Activated CD4-positive, alpha-beta T cell treated with anti-CD3 and anti-CD28 coated beads for 48 hours (primary cell): ENCODE results near the gene VAV2.
"Not testable (repeated sequence)": the region's sequence is repeated elsewhere in the genome, so short reads cannot be mapped to it uniquely, and the experiment has no call there.

ENCODE experiments used
- DNase-seq: peaks from one replicate; pipeline ENCODE4 v3.0.0-alpha.2; 2020

VAV2 gene

DNA sequence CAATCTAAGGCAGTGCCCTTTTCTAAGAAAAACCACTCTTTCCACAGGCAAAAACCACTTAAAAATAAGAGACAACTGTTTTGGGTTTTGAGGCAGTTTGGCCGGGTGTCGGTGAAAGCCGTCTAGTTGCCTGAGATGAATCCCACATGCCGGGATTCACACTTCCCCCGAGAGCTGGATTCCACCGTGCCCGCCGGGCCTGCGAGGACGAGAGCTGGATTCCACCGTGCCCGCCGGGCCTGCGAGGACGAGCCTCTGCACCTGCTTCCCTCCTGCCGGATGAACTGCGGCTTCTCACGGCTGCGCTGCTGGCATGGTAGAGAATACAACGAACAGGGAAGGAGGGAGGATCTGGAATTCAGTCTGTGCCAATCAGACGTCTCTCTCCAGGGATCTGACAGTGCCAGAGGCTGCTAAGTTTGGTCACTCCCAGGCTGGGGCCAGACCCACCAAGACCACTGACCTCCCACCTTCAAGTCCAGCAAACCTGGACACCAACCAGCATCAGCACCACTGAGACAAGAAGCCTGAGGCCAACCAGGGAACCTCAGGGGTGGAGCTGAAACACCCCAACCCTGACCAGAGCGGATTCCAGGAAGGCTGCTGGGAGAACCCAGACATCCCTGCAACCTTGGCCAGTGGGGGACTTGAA, 23.0 kb downstream of the VAV2 start:
- DNase-seq = no peak

DNA sequence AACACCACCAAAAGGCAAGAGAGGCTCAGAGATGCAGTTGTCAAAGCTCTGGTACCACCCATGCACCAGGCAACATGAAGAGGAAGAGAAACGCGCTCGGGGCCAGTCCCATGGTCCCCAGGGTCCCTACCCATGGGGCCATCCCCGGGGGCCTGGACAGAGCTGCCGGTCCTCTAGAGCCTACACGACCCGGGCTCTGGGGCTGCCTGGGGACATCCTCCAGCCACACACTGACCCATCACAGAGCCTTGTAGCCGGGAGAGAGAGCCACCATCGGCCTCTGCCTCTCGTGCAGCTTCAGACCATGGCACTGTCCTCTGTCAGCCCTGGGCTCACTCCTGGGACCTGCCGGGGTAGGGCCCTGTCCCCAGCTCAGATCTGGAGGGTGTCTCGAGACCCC, 23.7 kb downstream of the VAV2 start:
- no peak for DNase-seq

DNA sequence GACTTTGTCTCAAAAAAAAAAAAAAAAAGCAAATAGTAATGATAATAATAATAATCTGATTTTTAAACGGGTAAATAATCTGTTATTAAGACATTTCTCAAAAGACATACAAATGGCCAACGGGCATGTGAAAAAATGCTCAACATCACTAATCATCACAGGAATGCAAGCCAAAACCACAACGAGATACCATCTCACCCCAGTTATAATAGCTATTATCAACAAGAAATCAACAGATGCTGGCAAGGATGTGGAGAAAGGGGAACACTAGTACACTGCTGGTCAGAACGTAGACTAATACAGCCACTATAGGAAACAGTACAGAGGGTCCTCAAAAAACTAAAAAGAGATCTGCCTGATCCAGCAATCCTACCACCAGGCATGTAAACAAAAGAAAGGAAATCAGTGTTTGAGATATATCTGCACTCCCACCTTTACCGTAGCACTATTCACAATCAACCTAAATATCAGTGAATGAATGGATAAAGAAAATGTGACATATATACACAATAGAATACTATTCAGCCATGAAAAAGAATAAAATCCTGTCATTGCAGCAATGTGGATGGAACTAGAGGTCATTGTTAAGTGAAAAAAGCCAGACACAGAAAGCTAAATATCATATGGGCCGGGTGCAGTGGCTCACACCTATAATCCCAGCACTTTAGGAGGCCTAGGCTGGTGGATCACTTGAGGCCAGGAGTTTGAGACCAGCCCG, 24.9 kb downstream of the VAV2 start:
- no peak for DNase-seq

DNA sequence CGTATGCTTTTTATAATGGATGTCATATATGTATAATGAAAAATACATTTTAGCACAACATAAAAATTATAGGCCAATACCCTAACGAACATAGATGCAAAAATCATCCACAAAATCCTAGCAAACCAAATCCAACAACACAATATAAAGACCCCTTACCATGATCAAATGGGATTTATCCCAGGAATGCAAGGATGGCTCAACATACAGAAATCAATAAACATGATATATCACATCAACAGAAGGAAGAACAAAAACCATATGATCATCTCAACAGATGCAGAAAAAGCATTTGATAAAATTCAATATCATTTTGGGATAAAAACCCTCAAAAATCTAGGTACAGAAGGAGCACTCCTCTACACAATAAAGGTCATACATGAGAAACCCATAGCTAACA, 27.7 kb downstream of the VAV2 start:
- DNase-seq = no peak

DNA sequence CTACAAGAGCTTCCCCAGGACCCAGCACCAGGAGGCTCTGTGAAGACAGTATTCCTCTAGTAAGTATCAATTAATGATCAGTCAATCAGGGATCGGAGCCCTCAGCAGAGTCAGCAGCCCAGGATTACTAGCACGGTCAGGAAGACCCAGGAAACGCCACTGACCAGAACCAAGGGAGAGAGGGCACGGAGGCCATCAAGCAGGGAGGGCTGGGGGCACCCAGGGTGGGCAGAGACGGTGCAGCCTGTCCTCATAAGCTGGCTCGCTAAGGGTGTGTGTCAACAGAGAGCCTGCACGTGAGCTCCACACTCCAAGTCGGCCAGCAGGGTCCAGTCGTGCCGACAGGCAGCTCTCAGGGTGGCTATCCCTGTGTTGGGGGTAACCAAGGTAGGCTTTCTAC, 29.0 kb downstream of the VAV2 start:
- DNase-seq = no peak

DNA sequence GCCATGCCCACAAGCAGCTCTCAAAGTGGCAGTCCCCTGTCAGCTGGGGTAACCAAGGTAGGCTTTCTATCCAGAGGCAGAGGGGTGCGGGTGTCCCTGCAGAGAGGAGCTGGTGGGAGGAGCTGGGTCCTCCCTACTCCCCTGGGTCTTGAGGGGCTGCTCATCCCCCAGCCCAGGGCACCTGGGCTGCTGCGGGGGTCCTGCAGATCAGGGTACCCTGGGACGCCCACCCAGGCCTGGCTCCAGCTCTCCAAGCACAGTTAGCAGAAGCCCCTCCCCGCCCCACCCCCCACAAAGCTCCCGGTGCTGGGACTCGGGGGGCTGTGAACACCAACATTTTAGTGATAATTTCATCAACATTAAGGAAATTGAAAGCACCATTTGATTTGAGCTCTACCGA, 29.8 kb downstream of the VAV2 start:
- DNase-seq = no peak

DNA sequence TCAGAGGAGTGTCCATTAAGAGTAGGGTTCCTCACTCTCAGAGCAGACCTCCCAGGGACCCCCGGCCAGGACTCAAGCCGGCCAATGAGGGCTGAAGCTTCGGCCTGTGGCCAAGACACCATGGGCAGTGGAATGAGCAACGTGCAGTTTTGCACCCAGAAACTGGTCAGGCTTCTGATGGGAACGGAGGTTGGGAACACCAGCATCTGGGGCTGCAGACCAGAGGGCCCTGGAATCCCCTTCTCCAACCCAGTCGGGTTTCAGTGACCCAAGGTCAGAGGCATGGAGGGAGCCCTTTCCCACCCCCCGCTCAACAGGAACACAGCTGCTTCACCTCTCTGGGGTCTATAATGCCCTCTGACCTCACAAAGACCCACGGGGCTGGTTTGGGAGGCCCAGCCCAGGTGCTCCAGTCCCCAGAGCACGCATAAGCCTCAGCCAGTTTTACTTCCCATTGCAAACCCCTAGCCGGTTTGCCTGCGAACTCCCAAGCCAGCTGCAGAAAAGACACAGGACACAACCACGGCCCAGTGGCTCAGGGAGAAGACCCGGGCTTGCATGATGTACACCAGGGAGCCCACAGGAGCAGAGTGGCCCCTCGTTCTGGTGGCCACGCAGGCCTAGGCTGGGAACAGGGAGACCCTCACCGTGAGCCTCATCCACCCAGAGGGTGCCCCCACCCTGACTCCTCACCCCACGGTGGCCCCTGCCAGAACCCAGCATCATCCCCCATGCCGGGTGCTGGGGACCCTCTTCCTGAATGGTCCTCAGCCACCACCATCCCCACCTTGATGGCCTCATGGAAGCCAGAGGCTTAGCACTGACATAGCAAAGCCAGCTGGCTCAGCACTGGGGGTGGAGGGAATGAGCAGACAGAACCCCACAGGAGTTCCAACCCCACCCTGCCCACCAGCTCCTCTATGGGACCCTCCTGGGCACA, 30.6 kb downstream of the VAV2 start:
- DNase-seq = no peak

DNA sequence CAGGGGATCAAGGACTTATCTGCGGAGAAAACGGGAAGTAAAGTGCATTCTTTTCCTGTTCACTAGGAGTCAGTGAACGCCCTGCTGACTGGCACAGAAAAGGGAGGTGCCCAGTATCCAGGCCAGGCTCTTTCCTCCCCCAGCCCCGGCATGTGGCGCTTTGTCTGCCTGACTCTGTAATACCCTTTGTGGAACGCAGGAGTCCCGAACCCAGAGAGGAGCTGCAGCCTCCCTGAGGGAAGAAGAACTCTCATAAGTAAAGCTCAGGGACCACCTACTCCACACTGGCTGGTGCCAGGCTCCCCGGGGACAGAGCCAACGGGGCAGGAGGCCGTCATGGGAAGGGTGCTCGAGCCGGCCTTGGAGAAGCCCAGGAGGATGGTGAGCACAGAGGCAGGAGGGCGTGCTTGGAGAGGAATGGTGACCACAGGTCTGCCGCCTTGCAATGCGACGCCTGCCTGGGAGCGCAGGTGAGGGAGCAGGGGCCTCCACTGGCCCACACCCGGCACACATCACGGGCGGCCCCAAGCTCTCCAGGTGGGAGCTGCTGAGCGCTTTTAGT, 31.5 kb downstream of the VAV2 start:
- no peak for DNase-seq

DNA sequence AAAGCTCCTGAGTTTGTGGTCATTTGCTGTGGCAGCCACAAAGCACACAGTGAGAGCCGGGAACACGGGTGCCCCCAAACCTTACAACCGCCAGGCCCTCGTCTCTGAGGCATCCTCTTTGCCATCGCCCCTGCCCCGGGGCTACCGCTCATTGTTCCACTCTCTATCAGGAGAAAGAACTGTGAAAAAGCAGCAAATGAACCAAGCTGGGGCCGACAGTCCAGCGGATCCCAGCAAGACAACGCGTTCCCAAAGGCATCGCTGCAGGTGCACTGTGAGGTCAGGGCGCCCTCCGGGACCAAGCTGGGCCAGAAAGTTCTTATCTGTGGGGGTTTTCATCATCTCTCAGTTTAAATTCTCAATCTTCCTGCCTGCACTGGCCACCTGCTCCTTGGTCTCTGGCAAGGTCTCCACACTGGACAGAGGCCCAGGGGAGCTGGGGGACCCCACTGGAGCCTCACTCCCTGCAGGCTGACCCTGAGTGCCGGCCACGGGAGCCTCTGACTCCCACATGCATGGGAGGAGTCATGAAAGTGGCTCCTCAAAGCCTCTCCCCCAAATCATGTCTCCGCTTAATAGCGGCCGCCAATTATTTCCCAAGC, 32.1 kb downstream of the VAV2 start:
- no peak for DNase-seq

DNA sequence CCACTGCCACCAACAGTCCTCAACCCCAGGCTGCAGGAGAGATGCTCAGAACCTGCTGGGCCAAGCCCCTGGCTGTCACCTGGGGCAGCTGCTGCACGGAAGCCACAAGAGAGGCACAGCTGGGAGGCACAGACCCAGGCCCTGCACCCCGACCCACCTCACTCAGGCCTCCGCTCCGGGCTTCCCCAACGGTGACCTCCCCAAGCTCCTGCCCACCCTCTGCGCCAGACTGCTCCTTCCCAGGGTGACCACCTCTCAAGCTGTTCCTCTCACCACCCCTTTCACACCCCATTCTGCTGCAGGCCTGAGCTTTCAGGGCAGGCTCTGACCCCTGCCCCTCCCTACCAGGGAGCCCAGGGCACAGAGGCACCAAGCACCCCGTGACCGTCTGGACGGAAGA, 33.0 kb downstream of the VAV2 start:
- no peak for DNase-seq

DNA sequence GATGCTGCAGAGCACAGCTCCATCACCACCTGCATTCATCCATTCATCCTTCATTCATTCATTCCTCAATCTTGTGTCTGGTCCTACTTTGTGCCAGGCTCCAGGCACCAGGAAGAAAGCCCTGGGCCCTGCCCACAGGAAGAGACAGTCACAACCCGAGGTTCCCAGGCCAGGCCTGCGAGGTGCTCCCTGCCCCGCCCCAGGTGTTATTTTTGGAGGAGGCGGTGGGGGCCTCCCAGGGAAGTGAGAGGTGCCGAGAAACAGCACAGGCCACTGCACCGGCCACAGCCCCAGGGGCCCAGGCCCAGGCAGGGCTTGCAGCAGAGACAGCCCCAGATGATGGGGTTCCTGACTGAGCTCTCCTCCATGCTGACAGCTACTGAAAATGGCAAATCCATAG, 33.4 kb downstream of the VAV2 start:
- no peak for DNase-seq

DNA sequence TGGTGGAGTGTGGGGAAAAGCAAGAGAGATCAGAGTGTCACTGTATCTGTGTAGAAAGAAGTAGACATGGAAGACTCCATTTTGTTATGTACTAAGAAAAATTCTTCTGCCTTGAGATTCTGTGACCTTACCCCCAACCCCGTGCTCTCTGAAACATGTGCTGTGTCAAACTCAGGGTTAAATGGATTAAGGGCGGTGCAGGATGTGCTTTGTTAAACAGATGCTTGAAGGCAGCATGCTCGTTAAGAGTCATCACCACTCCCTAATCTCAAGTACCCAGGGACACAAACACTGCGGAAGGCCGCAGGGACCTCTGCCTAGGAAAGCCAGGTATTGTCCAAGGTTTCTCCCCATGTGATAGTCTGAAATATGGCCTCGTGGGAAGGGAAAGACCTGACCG, 34.4 kb downstream of the VAV2 start:
- not testable (repeated sequence) for DNase-seq

DNA sequence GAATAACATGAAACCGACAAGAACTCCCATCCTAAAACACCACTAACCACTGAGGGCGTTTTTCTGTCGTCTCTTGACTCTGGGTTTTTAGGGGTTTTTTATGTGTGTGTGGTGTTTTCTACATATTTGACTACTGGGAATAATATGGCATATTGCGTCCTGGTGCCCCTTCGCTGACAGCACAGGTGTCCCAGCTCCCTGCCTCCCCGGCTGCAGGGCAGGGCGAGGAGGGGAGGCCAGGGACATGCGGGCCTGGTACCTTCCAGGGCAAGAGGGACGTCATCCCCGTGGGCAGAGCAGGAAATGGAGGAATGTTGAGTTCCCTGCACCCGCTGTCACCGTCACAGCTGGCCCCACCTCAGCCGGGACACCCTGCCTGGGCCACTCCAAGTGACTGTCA, 34.8 kb downstream of the VAV2 start:
- DNase-seq = no peak

DNA sequence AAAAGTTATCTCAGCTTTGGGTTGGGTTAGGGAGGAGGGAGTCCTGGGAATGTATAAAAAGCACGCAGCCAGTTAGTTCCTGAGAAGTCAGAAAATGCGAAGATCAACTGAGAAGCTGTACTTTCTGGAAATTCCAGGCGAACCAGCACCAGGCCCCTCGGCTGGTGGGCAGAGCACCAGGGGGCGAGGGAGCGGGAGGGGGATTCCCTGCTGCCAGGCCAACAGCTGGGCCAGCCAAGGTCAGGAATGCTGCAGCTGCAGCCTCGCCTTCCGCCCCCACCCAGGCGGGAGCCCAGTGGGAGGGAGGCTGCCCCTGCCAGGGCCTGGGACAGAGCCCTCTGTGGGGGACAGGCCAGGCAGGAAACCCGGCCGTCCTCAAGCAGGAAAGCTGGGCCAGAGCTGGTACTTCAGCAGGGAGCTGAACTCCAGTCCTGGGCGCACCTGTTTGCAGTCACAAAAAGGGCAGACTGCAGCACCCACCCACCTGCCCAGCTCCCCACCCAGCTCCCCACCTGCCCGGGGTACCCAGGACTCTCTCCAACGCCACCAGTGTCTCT, 35.5 kb downstream of the VAV2 start:
- DNase-seq = no peak

DNA sequence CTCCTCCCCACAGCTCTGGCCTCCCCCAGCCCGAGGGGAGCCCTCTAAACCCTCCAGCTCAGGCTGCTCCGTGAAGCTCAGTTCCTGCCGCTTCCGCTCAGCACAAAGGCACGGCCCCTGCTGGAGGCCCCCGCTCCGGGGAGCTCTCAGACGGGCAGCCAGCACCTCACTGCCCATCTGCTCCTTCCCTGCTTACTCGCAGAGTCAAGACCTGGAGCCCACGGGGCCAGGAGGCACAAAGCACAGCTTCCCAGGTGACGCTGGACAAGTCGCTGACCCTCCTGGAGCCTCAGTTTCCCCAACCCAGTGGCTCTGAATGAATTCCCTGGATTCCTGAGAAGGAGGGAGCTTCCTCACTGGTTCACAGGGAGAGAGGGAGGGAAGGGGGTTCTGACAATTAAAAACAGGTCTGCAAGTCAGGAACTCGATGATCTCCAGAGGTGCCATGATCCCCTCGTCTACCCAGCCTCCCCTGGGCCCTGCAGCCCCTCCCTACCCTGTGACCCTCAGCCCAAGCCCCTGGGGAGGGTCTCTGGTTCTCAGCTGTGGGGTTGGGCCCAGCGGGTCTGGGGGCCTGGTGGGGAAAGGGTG, 36.2 kb downstream of the VAV2 start:
- DNase-seq = peak; percentile 42

DNA sequence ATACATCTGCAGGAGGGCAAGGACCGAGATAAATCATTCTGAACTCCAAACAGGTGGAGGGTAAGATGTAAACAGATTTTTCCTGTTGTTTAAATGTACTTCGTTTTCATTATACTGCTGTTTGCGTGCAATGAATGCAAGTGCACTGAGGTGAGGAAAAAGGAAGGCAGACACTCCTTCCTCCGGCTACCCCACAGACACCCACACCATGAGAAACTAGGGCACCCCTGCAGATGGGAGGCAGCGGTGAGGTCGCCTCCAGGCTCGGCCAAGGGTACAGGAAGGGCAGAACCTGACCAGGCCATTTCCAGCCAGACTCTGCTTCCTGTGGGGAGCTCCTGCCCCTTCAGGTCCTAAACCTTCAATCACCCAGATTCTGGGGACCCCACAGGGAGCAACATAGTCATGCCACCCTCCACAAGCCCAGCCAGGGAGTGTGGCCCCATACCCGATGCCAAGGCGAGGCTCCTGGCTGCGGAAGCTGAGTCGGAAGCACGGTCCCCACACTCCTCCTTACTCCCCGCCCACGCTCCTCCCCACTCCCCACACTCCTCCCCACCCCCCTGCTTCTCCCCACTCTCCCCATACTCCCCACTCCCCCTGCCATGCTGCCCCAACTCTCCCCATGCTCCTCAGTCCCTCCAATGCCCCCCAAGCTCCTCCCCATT, 37.1 kb downstream of the VAV2 start:
- DNase-seq = peak; percentile 12

DNA sequence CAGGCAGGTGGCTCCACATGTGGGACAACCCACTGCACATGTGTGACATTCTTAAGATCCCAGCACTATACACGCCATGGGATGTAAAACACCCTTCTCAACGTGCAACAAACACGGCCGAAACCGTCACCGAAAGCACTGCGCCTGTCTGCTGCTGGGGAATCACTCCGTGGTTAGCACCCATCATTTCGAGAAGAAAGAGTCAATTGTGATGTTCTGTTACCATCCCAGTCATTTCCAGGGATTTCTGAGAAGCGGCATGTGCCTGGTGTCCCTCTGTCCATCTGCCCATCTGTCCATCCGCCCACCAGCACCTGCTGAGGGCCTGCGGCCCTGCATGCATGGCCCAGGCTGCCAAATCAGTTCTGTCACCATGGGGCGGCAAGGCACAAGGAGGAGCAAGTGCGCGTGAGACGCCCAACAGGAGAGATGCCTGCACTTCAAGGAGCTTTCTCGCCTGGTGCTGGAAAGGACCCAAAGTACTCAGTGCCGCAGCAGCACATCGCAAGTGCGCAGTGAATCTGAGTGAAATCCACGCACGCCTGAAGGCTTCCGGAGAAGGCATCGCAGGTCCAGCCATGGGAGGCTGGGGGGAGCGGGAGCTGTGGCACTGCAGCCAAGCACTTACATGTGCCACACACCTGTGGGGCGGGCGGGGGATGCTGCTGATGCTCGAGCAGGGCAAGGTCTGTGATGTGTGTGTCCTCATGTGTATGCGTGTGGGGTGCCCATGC, 38.0 kb downstream of the VAV2 start:
- no peak for DNase-seq

DNA sequence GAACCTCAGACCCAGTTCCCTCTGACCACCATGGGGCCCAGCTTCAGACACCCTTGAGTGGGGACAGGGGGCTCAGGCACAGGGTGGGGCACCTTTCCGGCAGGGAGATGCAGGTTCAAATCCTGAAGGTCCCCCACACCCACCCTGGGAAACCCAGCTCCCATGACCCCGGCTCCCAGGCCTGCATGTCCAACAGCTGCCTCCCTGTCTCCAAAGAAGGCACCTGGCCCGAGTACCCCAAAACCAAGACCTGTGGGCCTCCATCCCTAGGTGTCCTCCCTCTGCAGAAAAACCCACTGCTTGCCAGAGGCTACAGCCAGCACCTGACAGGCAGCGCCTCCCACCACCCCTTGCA, 38.5 kb downstream of the VAV2 start:
- no peak for DNase-seq

DNA sequence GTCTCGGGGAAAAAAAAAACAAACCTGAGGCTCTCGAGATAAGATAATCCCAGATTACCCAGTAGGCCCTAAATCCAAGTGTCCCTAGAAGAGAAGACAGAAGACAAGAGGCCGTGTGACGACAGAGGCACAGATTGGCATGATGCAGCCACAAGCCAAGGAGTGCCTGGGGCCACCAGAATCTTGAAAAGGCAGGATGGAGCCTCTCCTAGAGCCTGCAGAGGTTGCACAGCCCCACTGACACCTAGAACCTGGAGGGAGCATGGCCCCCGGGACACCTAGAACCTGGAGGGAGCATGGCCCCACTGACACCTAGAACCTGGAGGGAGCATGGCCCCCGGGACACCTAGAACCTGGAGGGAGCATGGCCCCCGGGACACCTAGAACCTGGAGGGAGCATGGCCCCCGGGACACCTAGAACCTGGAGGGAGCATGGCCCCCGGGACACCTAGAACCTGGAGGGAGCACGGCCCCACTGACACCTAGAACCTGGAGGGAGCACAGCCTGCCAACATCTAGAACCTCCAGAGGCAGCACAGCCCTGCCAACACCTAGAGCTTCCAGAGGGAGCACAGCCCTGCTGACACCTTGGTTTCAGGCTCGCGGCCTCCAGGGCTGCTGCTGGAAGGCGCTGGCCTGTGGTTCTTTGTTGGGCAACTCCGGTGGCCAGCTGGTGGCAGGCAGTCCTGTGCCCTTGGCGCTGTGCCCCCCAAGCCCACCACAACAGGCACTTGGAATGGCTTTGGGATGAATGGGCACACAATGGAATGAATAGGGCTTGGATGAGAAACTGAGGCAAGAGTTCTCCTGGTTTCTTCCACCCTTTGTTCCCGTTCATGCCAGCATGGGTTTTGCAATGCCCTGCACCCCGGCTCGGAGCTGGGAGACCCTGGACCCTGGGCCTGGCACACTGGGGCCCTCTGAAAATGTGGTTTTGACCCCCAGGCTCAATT, 39.2 kb downstream of the VAV2 start:
- DNase-seq = no peak

DNA sequence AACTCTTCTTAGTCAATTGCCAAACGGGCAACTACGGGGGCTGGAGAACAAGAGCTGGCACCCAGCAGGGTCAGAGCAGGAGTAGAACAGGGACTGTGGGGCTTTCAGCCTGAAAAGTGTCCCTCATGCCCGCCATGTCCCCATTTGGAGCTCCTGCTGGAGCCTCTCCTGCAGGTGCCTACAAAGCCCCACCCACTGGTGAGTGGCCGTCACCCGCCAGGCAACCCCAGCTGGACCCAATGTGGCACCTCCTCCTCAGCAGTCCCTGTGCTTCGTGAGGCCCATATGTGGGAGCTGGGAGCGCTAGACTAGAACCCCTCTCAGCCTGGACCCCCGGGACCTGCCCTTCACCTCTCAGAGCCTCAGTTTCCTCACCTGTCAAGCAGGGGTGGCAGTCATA, 40.9 kb downstream of the VAV2 start:
- DNase-seq = no peak
